HG02884 (cell line): ENCODE measurements around the gene TRIM62.

Experiments used
- ATAC-seq: cut with Tn5 transposase; IDR thresholded peaks from one replicate; pipeline ENCODE4 v1.9.1; 2021; ENCODE audit warnings: mild to moderate bottlenecking, moderate library complexity; ENCODE audit not compliant: unreplicated experiment

Gene TRIM62

DNA sequence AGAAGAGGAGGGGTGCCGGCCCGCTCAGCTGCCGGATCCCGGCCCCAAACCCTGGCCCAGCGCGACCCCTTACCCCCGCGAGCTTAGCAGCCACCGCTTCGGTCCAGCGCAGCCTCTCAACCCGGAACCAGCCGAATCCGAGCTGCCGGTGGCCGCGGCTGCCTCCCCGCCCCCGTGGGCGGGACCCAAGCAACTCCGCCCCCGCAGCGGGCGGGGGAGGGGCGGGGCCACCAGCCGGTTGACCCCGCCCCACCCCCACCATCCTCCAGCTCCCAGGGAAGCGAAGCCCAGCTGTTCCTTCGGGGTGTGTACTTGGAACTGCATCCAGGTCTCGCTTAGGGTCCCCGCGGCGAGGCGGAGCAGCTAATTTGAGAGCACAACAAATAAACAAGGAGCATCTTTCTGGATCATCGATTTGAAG, at the start of gene TRIM62:
Gene TRIM62, minus strand, starts transcription at position 123 of the 421 bp plus-strand sequence. CDS start 611 bp downstream, outside the sequence.
- no peak for ATAC-seq

DNA sequence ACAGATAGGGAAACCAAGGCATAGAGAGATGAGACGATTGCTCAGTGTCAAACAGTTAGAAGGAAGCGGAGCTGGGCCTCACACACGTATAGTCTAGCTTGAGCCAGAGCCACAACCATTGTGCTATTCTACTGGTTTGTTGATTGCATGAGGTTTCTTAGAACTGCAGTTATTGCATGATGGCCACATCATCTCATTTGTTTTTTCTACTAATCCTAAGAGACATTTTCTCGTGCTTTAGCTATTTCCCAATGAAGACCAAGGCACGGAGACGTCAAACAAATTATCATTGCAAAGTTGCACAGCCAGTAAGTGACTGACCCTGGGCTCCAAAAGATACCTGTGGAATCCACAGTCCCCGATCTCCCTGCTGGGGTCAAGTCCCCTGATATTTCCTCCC, 49.3 kb upstream of the TRIM62 start:
- ATAC-seq = no peak

DNA sequence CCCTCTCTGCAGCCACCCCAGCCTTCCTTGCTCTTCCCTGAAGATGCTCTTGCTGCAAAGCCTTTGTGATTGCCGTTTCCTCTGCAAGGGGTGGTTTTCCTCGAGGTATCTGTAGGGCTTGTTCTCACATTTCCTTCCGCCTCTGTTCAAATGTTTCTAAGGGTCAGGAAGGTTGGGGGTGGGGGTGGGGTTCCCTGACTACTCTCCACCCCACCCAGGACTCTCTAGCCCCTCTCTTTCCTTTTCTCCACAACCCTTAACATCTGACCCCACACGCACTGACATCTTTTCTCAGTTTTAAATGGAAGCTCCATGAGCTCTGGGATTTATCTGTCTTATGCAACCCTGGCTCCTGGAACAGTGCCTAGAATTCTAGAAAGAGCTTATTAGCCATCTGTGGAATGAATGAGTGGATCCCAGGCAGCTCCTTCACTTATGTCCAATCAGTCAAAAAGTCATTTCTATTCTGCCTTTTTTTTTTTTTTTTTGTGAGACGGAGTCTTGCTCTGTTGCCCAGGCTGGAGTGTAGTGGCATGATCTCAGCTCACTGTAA, 47.2 kb upstream of the TRIM62 start:
- no peak for ATAC-seq

DNA sequence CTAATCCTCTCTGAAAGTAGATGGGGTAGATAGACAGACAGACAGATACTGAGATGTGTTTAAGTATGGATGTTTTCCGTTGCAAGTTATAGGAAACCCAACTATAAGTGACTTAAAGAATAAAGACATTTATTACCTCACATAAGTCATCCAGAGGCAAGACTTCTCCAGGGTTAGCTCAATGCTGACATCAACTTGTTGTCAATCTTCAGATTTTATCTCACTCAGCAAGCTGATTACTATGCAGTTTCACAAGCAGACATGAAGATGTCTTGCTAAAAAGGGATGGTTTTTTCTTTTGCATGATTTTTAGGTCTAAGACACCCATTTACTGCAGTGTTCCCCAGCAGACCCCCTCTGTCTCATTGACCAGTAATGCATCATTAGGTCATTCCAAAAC, 43.7 kb upstream of the TRIM62 start:
- ATAC-seq = no peak

- no peak for ATAC-seq
These were observed 42.4 kb upstream of the TRIM62 start for GRCh38 chr1:33224166-33224707.

GRCh38 chr1:33222381-33222780, 40.5 kb upstream of the TRIM62 start:
- ATAC-seq = no peak

DNA sequence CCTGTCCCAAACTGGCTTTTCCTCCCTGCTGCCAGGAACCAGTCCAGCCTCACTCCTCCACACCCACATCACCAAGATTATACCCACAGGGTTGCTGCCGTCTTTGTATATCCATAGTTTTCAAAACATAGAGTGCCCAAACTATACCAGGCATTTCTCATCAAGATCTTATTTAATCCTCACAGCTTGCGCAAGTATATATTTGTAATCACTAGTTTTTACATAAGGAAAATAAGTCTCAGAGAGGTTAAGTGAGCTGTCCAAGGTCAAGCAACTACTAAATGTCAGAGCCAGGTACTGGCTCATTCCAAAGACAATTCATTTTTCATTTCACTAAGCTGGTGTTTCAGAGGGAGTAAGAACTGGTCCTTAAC, 39.5 kb upstream of the TRIM62 start:
- ATAC-seq = no peak

DNA sequence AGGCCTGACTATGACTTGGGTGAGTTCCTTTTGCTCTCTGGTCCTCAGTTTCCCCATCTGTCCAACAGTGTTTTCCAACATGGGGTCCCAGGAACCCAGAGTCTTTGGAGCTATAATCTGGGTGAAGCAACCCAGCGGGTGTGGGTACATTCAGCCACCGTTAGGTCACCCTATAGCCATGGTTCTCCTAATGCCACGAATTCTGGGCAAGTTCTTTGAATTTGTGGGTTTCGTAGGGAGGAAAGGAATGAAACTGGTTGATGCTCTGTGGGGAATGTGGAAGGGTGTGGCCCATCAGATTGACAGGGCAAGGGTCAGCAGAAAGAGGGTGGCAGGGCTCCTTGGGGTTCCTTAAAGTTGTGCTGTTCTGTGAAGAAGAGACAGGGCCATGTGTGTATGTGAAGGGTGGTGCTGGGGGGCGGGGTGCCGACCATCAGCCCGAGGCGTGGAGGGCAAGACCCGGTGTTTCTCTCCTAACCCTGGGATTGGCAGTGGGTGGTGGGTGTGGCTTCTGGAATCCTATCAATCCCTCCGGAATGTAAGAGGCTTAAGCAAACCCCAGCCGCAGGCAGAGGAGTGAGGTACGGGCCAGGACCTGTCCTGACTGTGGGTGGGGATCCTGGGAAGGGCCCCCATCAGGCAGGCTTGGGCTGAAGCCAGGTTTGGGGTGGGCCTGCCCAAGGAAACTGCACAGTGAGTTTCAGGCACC, 39.0 kb upstream of the TRIM62 start:
- no peak for ATAC-seq

DNA sequence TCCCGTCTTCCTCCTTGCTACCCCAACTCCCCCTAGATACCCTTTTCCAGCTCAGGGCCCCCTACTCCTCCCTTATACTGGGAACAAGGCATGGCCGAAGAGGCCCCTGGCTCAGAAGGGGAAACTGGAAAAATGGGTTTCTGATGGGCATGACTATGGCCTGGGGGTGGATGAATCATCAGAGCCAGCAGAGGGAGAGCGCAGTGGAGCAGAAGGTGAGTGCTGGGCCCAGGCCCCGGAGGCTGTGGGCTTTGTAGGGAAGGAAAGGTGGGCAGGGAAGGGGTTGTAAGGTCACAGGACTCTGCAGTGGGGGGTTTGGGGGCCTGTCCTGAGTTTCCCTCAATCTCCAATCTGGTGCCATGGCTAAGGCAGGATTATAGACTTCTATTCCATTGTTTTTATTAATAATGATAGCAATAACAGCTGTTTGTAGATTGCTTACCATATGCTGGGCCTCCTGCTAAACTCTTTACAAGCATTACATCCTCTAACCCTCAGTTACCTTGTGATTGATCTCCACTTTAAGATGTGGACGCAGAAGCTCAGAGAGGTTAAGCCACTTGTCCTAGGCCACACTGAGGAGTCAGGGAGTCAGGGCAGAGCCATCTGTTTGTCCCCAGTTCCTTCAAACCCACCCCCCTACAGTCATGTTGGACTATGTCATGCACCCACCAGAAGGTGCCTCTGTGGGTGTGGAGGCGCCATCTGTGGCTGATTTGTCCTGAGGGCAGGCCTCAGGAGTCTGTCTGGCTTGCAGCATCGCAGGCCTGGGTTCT, 38.2 kb upstream of the TRIM62 start:
- no peak for ATAC-seq

DNA sequence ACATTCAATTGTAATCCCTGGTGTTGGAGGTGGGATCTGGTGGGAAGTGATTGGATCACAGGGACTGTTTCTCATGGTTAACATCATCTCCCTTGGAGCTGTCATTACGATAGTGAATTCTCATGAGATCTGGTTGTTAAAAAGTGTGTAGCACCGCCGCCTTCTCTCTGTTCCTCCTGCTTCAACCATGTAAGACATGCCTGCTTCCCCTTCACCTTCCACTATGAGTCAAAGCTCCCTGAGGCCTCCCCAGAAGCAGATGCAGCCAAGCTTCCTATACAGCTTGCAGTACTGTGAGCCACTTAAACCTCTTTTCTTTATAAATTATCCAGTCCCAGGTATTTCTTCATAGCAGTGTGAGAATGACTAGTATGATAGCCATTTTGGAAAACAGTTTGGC, 30.1 kb upstream of the TRIM62 start:
- ATAC-seq = no peak

DNA sequence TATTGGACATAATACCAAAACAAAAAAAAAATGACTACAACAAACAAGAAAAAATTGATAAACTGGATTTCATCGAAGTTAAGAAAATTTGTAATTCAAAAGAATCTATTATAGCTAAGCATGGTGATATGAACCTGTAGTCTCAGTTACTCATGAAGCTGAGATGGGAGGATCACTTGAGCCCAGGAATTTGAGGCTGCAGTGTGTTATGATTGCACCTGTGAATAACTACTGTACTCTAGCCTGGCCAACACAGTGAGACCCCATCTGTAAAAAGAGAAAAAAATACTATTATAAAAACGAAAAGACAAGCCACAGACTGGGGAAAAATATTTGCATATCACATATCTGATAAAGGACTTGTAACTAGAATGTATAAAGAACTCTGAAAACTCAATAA, 24.5 kb upstream of the TRIM62 start:
- ATAC-seq = no peak

- ATAC-seq = no peak
These were observed 13.7 kb upstream of the TRIM62 start for GRCh38 chr1:33195556-33195955.

DNA sequence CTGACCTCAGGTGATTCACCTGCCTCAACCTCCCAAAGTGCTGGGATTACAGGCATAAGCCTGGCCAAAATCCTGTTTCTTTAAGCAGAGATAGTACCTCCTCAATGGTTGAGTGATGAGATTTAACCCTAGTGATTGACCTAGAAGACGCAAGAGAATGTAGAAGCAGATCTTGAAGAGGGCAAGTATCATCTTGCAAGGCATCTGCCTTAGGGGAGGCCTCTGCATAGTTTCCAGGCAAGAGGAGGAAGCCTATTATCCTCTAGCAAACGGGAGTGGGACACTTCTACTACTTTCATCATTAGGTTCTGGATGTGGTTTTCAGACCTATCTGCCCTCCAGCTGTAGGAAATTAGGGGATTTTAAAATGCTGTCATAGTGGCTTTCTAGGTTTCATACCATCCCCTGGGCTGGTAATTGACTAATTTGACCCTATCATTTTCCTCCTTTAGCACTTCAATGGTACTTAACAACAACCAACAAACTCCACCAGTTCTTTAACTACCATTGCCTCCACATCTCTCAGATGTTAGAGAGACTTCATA, 10.0 kb upstream of the TRIM62 start:
- ATAC-seq = no peak

DNA sequence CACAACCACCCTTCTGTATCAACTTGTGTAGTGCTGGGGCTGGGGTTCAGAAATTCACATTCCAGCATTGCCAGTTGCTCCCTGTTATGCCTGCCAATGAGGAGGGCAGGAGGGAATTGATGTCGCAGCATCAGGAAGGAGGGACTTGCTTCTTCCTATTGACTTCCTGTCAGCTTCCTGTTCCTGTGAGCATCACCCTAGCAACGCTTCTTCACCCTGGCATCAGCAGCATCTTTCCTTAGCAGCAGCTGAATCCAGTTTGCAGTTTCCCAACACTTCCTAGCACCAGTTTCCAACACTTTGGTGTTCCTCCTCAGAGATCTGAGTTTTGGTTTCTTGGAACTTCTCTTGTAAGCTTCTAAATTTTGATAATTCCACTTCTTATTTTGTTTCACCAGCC, 8.9 kb upstream of the TRIM62 start:
- no peak for ATAC-seq

- no peak for ATAC-seq
These were observed 6.9 kb upstream of the TRIM62 start for GRCh38 chr1:33188572-33189275.

GRCh38 chr1:33186936-33187335, 5.1 kb upstream of the TRIM62 start:
- ATAC-seq = no peak

DNA sequence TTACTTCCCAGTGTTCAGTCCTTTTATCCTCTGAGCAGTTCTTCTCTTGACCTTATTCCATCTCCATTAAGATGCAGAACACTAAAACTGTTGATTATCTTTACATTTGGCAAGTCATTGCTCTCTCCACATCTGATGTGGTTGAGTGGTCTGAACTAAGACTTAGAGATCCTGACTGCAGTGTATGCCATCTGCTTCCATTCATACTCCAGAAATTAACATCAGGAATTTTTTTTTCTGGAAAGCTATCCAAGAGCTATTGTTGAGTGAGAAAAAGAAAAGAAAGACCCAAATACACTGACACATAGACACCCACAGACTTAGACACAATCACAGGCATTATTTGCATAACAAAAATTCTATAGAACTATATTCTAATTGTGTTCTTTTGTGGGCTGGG, 3.7 kb upstream of the TRIM62 start:
- no peak for ATAC-seq

DNA sequence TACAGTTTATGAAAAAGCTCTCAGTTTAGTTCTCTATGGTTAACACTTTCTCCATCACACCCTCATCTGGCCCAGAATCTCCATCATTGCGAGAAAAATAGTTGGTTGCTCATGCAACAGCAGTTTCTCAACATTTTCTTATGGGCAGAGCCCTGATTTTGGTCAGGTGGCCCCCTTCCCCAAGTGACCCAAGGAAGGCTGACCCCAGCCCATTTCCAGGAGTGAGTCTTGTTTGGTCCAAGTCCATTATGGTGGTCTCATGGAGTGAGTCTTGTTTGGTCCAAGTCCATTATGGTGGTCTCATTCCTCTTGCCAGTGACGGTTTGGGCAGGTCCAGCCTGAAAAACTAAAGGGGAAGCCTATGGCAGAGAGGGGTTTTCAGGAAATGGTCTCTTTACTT, 1.5 kb upstream of the TRIM62 start:
- ATAC-seq = no peak

DNA sequence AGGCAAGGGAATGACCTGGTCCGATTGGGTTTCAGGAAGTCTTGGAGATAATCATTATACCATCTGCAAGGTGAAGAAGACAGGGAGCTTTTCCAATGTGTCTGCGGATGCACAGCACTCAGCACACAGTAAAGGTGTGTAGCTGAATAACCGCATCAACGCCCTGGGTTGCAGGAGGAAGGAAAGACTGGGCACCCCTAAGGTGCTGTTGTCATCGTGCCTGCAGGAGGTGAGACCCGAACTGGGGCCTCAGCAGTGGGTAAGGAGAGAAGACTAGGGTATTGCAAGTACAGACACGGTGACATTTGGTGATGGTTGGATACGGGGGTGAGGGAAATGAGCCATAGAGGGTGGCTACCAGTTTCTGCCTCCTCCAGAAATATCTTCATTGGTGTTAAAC, 1.1 kb upstream of the TRIM62 start:
- no peak for ATAC-seq

GRCh38 chr1:33182401-33182841, 578 bp upstream of the TRIM62 start:
- no peak for ATAC-seq
